CD4-positive, alpha-beta T cell treated with Interleukin-17A for 4 hours (primary cell): Measurements from ENCODE around the gene TAF7.
"Not testable (repeated sequence)": the region's sequence is repeated elsewhere in the genome, so short reads cannot be mapped to it uniquely, and the experiment has no call there.

ENCODE experiments used
- DNase-seq: peaks from one replicate; pipeline ENCODE4 v3.0.0-alpha.2; 2020; ENCODE audit warnings: mixed read lengths

TAF7 gene, protein sequence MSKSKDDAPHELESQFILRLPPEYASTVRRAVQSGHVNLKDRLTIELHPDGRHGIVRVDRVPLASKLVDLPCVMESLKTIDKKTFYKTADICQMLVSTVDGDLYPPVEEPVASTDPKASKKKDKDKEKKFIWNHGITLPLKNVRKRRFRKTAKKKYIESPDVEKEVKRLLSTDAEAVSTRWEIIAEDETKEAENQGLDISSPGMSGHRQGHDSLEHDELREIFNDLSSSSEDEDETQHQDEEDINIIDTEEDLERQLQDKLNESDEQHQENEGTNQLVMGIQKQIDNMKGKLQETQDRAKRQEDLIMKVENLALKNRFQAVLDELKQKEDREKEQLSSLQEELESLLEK

DNA sequence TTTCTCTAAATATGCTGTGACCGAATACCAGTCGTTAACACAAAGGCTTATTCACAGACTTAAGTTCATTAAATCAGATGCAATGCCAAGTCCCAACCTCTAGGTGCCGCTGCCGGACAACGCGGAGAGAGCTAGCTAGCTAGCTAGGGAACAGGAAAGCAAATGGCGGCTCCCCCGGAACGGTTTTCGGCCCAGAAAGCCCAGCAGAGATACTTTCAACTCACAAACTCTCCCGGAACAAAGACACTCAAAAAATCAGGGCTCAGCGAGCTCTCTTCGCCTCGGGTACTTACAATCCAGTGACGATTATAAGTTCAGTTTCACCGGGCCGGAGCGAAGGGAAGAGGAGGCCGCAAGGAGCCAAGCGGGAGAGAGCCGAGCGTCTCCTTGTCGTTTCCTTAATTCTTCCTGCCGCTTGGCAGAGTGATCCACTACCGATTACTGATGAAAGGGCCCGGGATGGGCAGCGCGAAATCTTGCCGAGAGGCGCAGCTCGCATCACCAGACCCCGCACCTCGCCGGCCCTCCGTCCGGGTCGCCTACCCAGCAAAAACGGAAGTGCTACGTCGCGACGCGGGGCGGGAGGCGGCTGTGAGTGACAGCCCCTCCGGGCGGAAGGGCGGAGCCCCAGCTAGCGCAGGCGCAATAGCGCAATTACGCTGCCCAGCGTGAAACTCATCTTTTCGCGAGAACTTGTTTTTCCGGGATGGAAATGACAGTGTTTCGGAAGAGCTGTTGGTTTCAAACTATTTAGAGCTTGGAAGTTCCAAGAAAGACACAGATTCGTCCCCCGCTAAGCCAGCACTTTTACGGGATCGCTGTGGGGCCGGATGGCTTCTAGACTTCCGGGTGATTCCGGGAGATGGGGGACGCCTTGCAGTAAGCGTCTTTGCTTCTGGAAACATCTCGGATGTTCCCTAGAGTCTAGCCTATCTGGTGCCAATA lies at the start of gene TAF7:
Gene TAF7 (minus strand): TSS at position 560 of the 945 bp plus-strand sequence. CDS start 740 bp downstream, outside the sequence.
- peak; percentile 95 for DNase-seq

- DNase-seq = no peak
Measured at GRCh38 chr5:141366016-141366896, 45.7 kb upstream of the TAF7 start.

DNA sequence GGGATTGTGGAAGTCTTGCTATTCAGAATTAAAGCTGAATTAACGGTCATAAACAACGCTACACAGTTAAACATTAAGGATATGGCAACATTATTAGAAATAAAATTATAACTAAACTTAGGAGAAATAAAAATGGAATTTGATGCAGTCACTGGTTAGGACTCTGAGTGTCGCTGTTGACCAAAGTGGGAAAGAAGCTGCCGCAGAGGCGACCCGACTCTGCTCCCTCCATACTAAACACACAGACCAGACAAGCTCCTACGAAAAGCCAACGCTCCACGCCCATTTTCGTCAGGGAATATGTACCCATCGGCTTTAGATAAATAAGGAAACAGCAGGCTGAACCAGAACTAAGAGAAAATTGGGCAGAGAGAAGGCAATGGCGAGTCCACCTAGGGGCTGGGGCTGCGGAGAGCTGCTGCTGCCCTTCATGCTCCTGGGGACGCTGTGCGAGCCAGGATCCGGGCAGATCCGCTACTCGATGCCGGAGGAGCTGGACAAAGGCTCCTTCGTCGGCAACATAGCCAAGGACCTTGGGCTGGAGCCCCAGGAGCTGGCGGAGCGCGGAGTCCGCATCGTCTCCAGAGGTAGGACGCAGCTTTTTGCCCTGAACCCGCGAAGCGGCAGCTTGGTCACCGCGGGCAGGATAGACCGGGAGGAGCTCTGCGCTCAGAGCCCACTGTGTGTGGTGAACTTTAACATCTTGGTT lies 43.5 kb upstream of the TAF7 start, which contains the start of gene PCDHGA5:
Gene PCDHGA5 (plus strand): TSS at position 211 of the 709 bp plus-strand sequence. CDS start 169 bp downstream, at position 380.
- no peak for DNase-seq

DNA sequence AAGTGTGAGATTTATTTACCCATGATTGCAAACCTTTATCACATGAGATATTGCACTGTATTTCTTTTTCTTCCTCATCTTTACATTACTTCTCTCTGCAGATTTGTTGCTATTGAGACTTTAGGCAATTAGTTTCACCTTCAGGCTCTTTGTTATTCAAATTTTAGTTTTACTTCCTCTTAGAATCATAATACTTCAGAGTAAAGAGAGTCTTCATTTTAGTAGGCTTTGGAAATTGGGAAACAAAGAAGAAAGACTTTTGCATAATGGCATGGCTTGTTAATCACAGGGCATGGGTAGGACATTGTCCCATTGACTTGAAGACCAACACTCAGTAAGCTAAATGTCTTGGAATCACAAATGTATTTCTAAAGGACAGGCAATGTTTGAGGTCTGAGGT lies 42.1 kb upstream of the TAF7 start:
- no peak for DNase-seq

- no peak for DNase-seq
Measured at GRCh38 chr5:141360685-141361084, 40.1 kb upstream of the TAF7 start.

- no peak for DNase-seq
Measured at GRCh38 chr5:141359790-141360426, 39.3 kb upstream of the TAF7 start, which contains the start of gene PCDHGB2. PCDHGB2 (plus strand) TSS chr5:141359994; CDS start chr5:141360136, 142 bp downstream.

DNA sequence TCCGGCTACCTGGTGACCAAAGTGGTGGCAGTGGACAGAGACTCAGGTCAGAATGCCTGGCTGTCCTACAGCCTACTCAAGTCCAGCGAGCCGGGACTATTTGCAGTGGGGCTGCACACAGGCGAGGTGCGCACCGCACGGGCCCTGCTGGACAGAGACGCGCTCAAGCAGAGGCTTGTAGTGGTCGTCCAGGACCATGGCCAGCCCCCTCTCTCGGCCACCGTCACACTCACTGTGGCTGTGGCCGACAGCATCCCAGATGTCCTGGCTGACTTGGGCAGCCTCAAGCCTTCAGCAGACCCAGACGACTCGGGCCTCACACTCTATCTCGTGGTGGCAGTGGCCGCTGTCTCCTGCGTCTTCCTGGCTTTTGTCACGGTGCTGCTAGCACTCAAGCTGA lies 36.4 kb upstream of the TAF7 start:
- DNase-seq = no peak

GRCh38 chr5:141356133-141356532 lies 35.5 kb upstream of the TAF7 start:
- no peak for DNase-seq

DNA sequence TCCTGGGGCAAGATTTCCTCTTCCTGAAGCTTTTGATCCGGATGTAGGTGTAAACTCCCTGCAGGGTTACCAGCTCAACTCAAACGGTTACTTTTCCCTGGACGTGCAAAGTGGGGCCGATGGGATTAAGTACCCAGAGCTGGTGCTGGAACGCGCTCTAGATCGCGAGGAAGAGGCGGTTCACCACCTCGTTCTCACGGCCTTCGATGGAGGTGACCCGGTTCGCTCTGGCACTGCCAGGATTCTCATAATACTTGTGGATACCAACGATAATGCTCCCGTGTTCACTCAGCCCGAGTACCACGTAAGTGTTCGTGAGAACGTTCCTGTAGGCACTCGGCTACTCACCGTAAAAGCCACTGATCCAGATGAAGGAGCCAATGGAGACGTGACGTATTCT lies 35.1 kb upstream of the TAF7 start:
- DNase-seq = no peak

DNA sequence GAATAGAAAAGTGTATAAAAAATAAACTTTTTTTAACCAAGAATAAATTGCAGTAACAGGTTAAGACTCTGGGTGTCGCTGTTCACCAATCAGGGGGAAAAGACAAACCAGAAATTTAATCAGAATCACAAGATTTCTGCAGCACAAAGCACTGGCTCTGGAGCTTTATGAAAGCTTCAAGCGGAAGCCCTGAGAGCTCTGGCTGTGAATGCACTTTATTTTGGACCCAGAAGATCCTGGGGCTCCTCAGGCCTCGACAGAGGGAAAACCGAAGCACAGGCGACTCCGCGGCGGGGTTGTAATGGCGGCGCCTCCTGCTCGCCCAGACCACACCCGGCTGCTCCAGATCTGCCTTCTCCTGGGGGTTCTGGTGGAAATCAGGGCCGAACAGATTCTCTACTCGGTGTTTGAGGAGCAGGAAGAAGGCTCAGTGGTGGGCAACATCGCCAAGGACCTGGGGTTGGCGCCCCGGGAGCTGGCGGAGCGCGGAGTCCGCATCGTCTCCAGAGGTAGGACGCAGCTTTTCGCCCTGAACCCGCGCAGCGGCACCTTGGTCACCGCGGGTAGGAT lies 34.4 kb upstream of the TAF7 start, which contains the start of gene PCDHGA4:
Gene PCDHGA4 (plus strand): TSS at position 122 of the 570 bp plus-strand sequence. CDS start 87 bp downstream, at position 209.
- no peak for DNase-seq

DNA sequence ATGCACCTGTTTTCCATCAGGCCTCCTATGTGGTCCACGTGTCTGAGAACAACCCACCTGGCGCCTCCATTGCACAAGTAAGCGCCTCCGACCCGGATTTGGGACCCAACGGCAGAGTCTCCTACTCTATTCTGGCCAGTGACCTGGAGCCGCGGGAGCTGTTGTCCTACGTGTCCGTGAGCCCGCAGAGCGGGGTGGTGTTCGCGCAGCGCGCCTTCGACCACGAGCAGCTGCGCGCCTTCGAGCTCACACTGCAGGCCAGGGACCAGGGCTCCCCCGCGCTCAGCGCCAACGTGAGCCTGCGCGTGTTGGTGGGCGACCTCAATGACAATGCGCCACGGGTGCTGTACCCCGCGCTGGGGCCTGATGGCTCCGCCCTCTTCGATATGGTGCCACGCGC lies 31.0 kb upstream of the TAF7 start:
- no peak for DNase-seq

- DNase-seq = peak; percentile 44
Measured at GRCh38 chr5:141349917-141350619, 29.5 kb upstream of the TAF7 start, which contains the start of gene PCDHGB1. PCDHGB1 (plus strand) TSS chr5:141350099; CDS start chr5:141350261, 162 bp downstream.

DNA sequence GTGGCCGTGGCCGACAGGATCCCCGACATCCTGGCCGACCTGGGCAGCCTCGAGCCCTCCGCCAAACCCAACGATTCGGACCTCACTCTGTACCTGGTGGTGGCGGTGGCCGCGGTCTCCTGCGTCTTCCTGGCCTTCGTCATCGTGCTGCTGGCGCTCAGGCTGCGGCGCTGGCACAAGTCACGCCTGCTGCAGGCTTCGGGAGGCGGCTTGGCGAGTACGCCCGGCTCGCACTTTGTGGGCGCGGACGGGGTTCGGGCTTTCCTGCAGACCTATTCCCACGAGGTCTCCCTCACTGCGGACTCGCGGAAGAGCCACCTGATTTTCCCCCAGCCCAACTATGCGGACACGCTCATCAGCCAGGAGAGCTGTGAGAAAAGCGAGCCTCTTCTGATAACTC lies 25.4 kb upstream of the TAF7 start:
- not testable (repeated sequence) for DNase-seq

DNA sequence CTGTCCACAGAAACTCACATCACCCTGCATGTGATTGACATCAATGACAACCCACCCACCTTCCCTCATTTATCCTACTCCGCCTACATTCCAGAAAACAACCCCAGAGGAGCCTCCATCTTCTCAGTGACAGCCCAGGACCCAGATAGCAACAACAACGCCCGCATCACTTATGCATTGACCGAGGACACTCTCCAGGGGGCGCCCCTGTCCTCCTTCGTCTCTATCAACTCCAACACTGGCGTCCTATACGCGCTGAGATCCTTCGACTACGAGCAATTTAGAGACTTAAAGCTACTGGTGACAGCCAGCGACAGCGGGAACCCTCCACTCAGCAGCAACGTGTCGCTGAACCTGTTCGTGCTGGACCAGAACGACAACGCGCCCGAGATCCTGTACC lies 24.7 kb upstream of the TAF7 start:
- no peak for DNase-seq

DNA sequence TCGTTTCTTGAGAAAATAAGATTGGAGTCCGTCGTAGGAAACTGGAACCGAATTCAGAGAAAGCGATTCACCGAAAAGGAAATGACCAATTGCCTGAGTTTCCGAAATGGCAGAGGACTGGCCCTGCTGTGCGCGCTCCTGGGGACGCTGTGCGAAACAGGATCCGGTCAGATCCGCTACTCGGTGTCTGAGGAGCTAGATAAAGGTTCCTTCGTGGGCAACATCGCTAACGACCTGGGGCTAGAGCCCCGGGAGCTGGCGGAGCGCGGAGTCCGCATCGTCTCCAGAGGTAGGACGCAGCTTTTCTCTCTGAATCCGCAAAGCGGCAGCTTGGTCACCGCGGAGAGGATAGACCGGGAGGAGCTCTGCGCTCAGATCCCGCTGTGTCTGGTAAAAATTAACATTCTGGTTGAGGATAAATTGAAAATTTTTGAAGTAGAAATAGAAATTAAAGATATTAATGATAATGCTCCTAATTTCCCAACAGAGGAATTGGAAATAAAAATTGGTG lies 23.4 kb upstream of the TAF7 start:
- no peak for DNase-seq

DNA sequence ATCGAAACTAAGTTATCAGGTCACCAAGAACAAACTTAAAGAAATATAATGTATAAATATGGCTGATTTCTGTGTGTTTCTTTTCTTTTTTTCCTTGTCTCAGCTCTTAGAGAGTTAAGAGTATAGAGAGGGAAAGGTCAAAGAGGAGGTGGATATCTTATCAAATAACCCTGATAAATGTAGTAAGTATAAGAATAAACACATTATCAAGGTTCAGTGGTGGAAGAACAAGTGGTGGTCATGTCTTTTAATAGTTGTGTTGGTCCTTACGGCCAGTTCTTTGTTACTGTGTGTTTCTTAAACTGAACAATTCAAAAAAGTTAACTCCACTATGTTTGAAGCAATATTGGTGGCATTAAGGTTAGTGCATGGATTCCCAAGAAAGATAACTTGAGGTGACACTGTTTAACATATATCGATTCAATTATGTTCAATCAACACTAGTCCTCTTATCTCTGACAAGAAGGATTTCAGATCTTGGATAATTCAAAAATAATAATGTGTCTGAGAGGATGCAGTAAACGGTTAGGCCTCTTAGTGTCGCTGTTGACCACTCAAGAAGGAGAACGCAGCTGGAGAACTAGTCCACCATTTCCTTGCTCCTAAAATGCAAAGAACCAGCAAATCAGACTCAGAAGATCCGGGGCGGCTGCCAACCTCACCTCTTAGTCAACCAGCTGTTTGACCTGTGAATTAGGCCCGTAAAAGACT lies 22.8 kb upstream of the TAF7 start, which contains the start of gene PCDHGA3:
Gene PCDHGA3 (plus strand): TSS at position 588 of the 711 bp plus-strand sequence. CDS start 205 bp downstream, outside the sequence.
- DNase-seq = no peak

- no peak for DNase-seq
Measured at GRCh38 chr5:141342773-141343172, 22.2 kb upstream of the TAF7 start.

GRCh38 chr5:141340781-141341354 lies 20.3 kb upstream of the TAF7 start:
- DNase-seq = not testable (repeated sequence)
